H1 (cell line): ENCODE data around the gene CAMK2D. TPM values are rescaled to one million over a fixed set of nuclear protein-coding genes. Genes with fewer than 3 reads are reported as not detected.

Experiments used
- ASH2L ChIP-seq: fragments of 200-600, 300-600 bp; sonication (generic); IDR thresholded peaks from one replicate; pipeline ENCODE4 v1.7.1; 2017; ENCODE audit warnings: low read length
- polyA plus RNA-seq, 7 experiments: library from polyadenylated mRNA; depleted of rRNA in 3 of 7; stranded (reverse) in 5 of 7; unstranded in 2 of 7; fragments of >200 nt in 5 of 7; fragments of 200-250 nt in 2 of 7; gene quantifications; 1 replicate in 5 of 7; 2 replicates in 1 of 7; 4 replicates in 1 of 7; pipeline versions ENCODE4 v1.2.1 to v1.2.3, GENCODE V29; 2011 to 2013; ENCODE audit warnings: missing spikeins in 2 of 7, mixed read lengths in 2 of 7
- total RNA-seq: library from RNA; stranded (reverse); fragmentation: NEBNext Ultra II Directional; extraction: Animal tissue kit (Norgen Biotek cat#: 25700); gene quantifications from 2 replicates; pipeline ENCODE4 v1.2.1, GENCODE V29; 2021

Gene CAMK2D
- total and polyA plus RNA-seq, 2 of the 8 experiments (the other 6 are each of a cell fraction or from before 2014, with no cell fraction given), result 3.2 to 7.0 TPM

GRCh38 chr4:113449410-113449974, 312.0 kb downstream of the CAMK2D start (continued):
- TF ChIP-seq ASH2L, result no peak
